Gastrocnemius medialis (tissue), 4 donors: Measurements from ENCODE around the gene SLC41A3.

Source experiments
- POLR2A ChIP-seq, 2 donors: fragments of 450-650 bp; IDR thresholded peaks; one replicate each; pipeline ENCODE4 v1.6.1; 2017; ENCODE audit warnings: antibody characterized with exemption in 2 of 2, mild to moderate bottlenecking in 2 of 2, moderate library complexity in 2 of 2
- TF ChIP-seq, protein P1 (sequence below), 5 experiments: fragments of 450-650 bp in 3 of 5; fragments of 200-600 bp in 2 of 5; sonication (generic) in 2 of 5; IDR thresholded peaks in 4 of 5; conservative IDR thresholded peaks in 1 of 5; 1 replicate in 4 of 5; 2 replicates in 1 of 5; pipeline ENCODE4 v1.5.1; 2016 to 2019; ENCODE audit warnings: antibody characterized with exemption in 5 of 5, mild to moderate bottlenecking in 3 of 5, moderate library complexity in 3 of 5

DNA sequence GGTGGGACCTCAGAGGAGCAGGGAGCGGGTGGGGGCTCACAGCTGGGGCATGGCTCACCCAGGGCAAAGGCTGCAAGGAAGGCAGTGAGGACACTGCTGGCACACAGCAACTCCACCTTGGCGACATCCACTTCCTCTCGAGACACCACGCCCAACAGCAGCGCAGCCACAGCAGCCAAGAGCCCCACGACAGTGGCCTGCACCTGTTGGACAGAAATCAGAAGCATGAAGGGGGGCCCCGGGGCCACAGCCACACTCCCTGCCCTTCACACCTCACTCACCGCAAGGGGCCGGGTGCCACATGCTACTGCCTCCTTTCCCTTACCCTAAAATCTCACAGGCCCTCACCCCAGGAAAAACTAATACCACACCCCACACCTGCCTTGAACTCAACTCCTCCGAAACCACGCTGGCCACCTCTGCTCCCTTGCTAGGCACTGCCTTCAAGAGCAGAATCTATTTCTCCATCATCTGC is 57.6 kb downstream of the SLC41A3 start:
- TF ChIP-seq, protein P1, sequence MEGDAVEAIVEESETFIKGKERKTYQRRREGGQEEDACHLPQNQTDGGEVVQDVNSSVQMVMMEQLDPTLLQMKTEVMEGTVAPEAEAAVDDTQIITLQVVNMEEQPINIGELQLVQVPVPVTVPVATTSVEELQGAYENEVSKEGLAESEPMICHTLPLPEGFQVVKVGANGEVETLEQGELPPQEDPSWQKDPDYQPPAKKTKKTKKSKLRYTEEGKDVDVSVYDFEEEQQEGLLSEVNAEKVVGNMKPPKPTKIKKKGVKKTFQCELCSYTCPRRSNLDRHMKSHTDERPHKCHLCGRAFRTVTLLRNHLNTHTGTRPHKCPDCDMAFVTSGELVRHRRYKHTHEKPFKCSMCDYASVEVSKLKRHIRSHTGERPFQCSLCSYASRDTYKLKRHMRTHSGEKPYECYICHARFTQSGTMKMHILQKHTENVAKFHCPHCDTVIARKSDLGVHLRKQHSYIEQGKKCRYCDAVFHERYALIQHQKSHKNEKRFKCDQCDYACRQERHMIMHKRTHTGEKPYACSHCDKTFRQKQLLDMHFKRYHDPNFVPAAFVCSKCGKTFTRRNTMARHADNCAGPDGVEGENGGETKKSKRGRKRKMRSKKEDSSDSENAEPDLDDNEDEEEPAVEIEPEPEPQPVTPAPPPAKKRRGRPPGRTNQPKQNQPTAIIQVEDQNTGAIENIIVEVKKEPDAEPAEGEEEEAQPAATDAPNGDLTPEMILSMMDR (IDR thresholded peaks at IDR 0.05 in 4 of 5, conservative IDR thresholded peaks at IDR 0.05 in 1 of 5): no peak
- no peak for TF ChIP-seq POLR2A (IDR thresholded peaks at IDR 0.05)
